Aorta (tissue), 4 donors: ENCODE data around the gene FBXW8. TPM values are rescaled to one million over a fixed set of nuclear protein-coding genes. Genes with fewer than 3 reads are reported as not detected.

ENCODE experiments used
- polyA plus RNA-seq, 2 donors: library from polyadenylated mRNA; stranded (reverse); fragments of 200-250 nt; gene quantifications; one replicate each; pipeline ENCODE4 v1.2.3, GENCODE V29; 2013
- total RNA-seq, 2 donors: library from RNA; stranded (reverse); fragmentation: NEBNext Ultra II Directional; extraction: Animal tissue kit (Norgen Biotek cat#: 25700); gene quantifications; one replicate each; pipeline ENCODE4 v1.2.1, GENCODE V29; 2021
- donor health status: healthy with polysubstance abuse.
- donor health status: Bipolar disorder and iron deficiency.
- donor health status: DM: no; HTN: no; CAD: no.
- donor health status: DM: yes; HTN: yes; CAD: no.

The FBXW8 gene
- total and polyA plus RNA-seq, 4 donors: 2.3 to 18.7 (median 8.6) TPM

Other genes starting within 250 kb of the FBXW8 start
- 10 to 100 TPM; 16.5 to 18.9 TPM for gene SPRING1, start 172.9 kb upstream of the FBXW8 start, total RNA-seq
- 10 to 100 TPM; 12.7 to 13.9 TPM for gene SPRING1, start 172.9 kb upstream of the FBXW8 start, polyA plus RNA-seq
- 1 to 10 TPM; 3.0 to 3.1 TPM for gene RNFT2, start 172.6 kb upstream of the FBXW8 start, total RNA-seq
- 1 to 10 TPM; 1.6 to 1.8 TPM for gene RNFT2, start 172.6 kb upstream of the FBXW8 start, polyA plus RNA-seq
- gene HRK, start 29.5 kb upstream of the FBXW8 start, total RNA-seq: under 1 TPM; 0.06 TPM
- under 1 TPM in 1 of 2 donors, not detected in 1; 0.25 TPM for gene HRK, start 29.5 kb upstream of the FBXW8 start, polyA plus RNA-seq
- 10 to 100 TPM in 1 of 2 donors, 1 to 10 TPM in 1; 5.4 to 17.1 TPM for gene TESC, start 188.5 kb downstream of the FBXW8 start, total RNA-seq
- gene TESC, start 188.5 kb downstream of the FBXW8 start, polyA plus RNA-seq: 1 to 10 TPM in 1 of 2 donors, under 1 TPM in 1; 0.38 to 1.2 TPM